ENCODE data around the gene AGPAT2.

Gene AGPAT2

GRCh38 chr9:136661641-136662325, 25.5 kb downstream of the AGPAT2 start:
- H3K27me3 ChIP-seq (ENCODE audit: control insufficient read depth, low read length), result peaks cover 68% of the 10 kb centered on the region
- peaks cover 25% of the 10 kb centered on the region for H3K4me1 ChIP-seq (ENCODE audit: control insufficient read depth, low read length)
- H3K27ac ChIP-seq (ENCODE audit: low read depth, low read length), result no peak overlapping the region
- no peaks in the 10 kb centered on the region for H3K79me2 ChIP-seq (ENCODE audit: control insufficient read depth, low read length)
- H4K20me1 ChIP-seq (ENCODE audit: control insufficient read depth, insufficient read depth, low read depth, low read length), result no peaks in the 10 kb centered on the region
- H3K36me3 ChIP-seq (ENCODE audit: control insufficient read depth, low read length), result no peaks in the 10 kb centered on the region
- H3K4me2 ChIP-seq (ENCODE audit: low read length), result no peak overlapping the region
- H3F3A ChIP-seq (ENCODE audit: control insufficient read depth, insufficient read depth), result no peaks in the 10 kb centered on the region
- no peak overlapping the region for H3K4me3 ChIP-seq (ENCODE audit: low read length)
- no peaks in the 10 kb centered on the region for H3K9me3 ChIP-seq (ENCODE audit: control insufficient read depth, insufficient read depth, low read length)
- TF ChIP-seq EZH2phosphoT487 (IDR thresholded peaks at IDR 0.05; ENCODE audit: borderline replicate concordance, low read length), result no peak
- TF ChIP-seq, protein P1, sequence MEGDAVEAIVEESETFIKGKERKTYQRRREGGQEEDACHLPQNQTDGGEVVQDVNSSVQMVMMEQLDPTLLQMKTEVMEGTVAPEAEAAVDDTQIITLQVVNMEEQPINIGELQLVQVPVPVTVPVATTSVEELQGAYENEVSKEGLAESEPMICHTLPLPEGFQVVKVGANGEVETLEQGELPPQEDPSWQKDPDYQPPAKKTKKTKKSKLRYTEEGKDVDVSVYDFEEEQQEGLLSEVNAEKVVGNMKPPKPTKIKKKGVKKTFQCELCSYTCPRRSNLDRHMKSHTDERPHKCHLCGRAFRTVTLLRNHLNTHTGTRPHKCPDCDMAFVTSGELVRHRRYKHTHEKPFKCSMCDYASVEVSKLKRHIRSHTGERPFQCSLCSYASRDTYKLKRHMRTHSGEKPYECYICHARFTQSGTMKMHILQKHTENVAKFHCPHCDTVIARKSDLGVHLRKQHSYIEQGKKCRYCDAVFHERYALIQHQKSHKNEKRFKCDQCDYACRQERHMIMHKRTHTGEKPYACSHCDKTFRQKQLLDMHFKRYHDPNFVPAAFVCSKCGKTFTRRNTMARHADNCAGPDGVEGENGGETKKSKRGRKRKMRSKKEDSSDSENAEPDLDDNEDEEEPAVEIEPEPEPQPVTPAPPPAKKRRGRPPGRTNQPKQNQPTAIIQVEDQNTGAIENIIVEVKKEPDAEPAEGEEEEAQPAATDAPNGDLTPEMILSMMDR (IDR thresholded peaks at IDR 0.05; ENCODE audit: low read depth, low read length, poor library complexity, severe bottlenecking), result no peak
- H3K9me2 ChIP-seq (replicated peaks; ENCODE audit: control insufficient read depth, low read length), result no peaks in the 10 kb centered on the region

GRCh38 chr9:136660971-136661550, 26.2 kb downstream of the AGPAT2 start:
- H3K36me3 ChIP-seq (ENCODE audit: control insufficient read depth, low read length), result no peaks in the 10 kb centered on the region
- H3K27ac ChIP-seq (ENCODE audit: low read depth, low read length), result no peak overlapping the region
- no peak overlapping the region for H3K4me3 ChIP-seq (ENCODE audit: low read length)
- peaks cover 33% of the 10 kb centered on the region for H3K4me1 ChIP-seq (ENCODE audit: control insufficient read depth, low read length)
- H3K9me2 ChIP-seq (replicated peaks; ENCODE audit: control insufficient read depth, low read length), result no peaks in the 10 kb centered on the region
- H3K4me2 ChIP-seq (ENCODE audit: low read length), result no peak overlapping the region
- no peaks in the 10 kb centered on the region for H3K9me3 ChIP-seq (ENCODE audit: control insufficient read depth, insufficient read depth, low read length)
- no peaks in the 10 kb centered on the region for H3F3A ChIP-seq (ENCODE audit: control insufficient read depth, insufficient read depth)
- H3K79me2 ChIP-seq (ENCODE audit: control insufficient read depth, low read length), result no peaks in the 10 kb centered on the region
- TF ChIP-seq EZH2phosphoT487 (IDR thresholded peaks at IDR 0.05; ENCODE audit: borderline replicate concordance, low read length), result no peak
- TF ChIP-seq, protein P1 (IDR thresholded peaks at IDR 0.05; ENCODE audit: low read depth, low read length, poor library complexity, severe bottlenecking), result no peak
- H4K20me1 ChIP-seq (ENCODE audit: control insufficient read depth, insufficient read depth, low read depth, low read length), result no peaks in the 10 kb centered on the region
- H3K27me3 ChIP-seq (ENCODE audit: control insufficient read depth, low read length), result peaks cover 69% of the 10 kb centered on the region

GRCh38 chr9:136659861-136660784, 27.1 kb downstream of the AGPAT2 start:
- TF ChIP-seq, protein P1 (IDR thresholded peaks at IDR 0.05; ENCODE audit: low read depth, low read length, poor library complexity, severe bottlenecking), result no peak
- no peak for TF ChIP-seq EZH2phosphoT487 (IDR thresholded peaks at IDR 0.05; ENCODE audit: borderline replicate concordance, low read length)
- no peak overlapping the region for H3K27ac ChIP-seq (ENCODE audit: low read depth, low read length)
- H3K9me2 ChIP-seq (replicated peaks; ENCODE audit: control insufficient read depth, low read length), result no peaks in the 10 kb centered on the region
- H3K27me3 ChIP-seq (ENCODE audit: control insufficient read depth, low read length), result peaks cover 72% of the 10 kb centered on the region
- no peaks in the 10 kb centered on the region for H3K79me2 ChIP-seq (ENCODE audit: control insufficient read depth, low read length)
- H3K4me1 ChIP-seq (ENCODE audit: control insufficient read depth, low read length), result peaks cover 42% of the 10 kb centered on the region
- H3K4me3 ChIP-seq (ENCODE audit: low read length), result no peak overlapping the region
- no peaks in the 10 kb centered on the region for H3K9me3 ChIP-seq (ENCODE audit: control insufficient read depth, insufficient read depth, low read length)
- H3F3A ChIP-seq (ENCODE audit: control insufficient read depth, insufficient read depth), result no peaks in the 10 kb centered on the region
- H4K20me1 ChIP-seq (ENCODE audit: control insufficient read depth, insufficient read depth, low read depth, low read length), result no peaks in the 10 kb centered on the region
- H3K36me3 ChIP-seq (ENCODE audit: control insufficient read depth, low read length), result no peaks in the 10 kb centered on the region
- H3K4me2 ChIP-seq (ENCODE audit: low read length), result no peak overlapping the region
